Ovary (tissue), 9 donors: ENCODE results near the gene CLMN. TPM values are rescaled to one million over a fixed set of nuclear protein-coding genes. Genes with fewer than 3 reads are reported as not detected.
"Not testable (repeated sequence)": the region's sequence is repeated elsewhere in the genome, so short reads cannot be mapped to it uniquely, and the experiment has no call there.

Experiments
- DNase-seq, 5 donors: peaks; one replicate each; pipeline ENCODE4 v3.0.0-alpha.2; 2019 to 2020
- H3K27ac ChIP-seq, 2 donors: fragments of 200-600 bp; one replicate each; pipeline versions ENCODE4 v1.5.1 to v1.8.0; 2019 to 2022
- H3K27me3 ChIP-seq: fragments of 200-600 bp; one replicate; pipeline ENCODE4 v1.8.0; 2022
- H3K36me3 ChIP-seq: fragments of 200-600 bp; sonication (generic); one replicate; pipeline ENCODE4 v1.5.1; 2019
- H3K4me1 ChIP-seq: one replicate; pipeline ENCODE4 v1.8.1; 2013; ENCODE audit warnings: mild to moderate bottlenecking, moderate library complexity; ENCODE audit not compliant: insufficient read depth
- H3K4me3 ChIP-seq: fragments of 200-600 bp; sonication (generic); one replicate; pipeline ENCODE4 v1.5.1; 2017
- H3K9me3 ChIP-seq, 2 donors: fragments of 200-600 bp in 1 of 2; sonication (generic) in 1 of 2; one replicate each; pipeline versions ENCODE4 v1.5.1 to v1.8.1; 2013 to 2019; ENCODE audit warnings: mild to moderate bottlenecking in 1 of 2, moderate library complexity in 1 of 2
- CTCF ChIP-seq, 3 donors: fragments of 450-650 bp in 2 of 3; fragments of 200-600 bp in 1 of 3; IDR thresholded peaks; one replicate each; pipeline versions ENCODE4 v1.5.1 to v1.8.0; 2016 to 2022; ENCODE audit warnings: antibody characterized with exemption in 3 of 3, mild to moderate bottlenecking in 1 of 3
- EP300 ChIP-seq: sonication (generic); formaldehyde crosslinking; IDR thresholded peaks from one replicate; pipeline ENCODE4 v1.6.1; 2017; ENCODE audit warnings: antibody characterized with exemption
- POLR2A ChIP-seq: fragments of 450-650 bp; IDR thresholded peaks from one replicate; pipeline ENCODE4 v1.6.1; 2017; ENCODE audit warnings: antibody characterized with exemption, mild to moderate bottlenecking, moderate library complexity
- WGBS, 3 donors: extraction: QIAGEN DNeasy Blood & Tissue Kit in 1 of 3; methylation state at CpG; one replicate each; pipeline versions ENCODE4 v1.1.5 to v1.1.7; 2013 to 2017; 5-methylcytosine and 5-hydroxymethylcytosine counted together
- intact Hi-C, 4 donors: fragments of 100-400 bp; cut with DNase I; formaldehyde crosslinking; loops; one replicate each; pipeline versions ENCODE4 v1.11.0 to v1.15.1; 2022 to 2023
- polyA plus RNA-seq, 2 donors: library from polyadenylated mRNA; stranded (reverse); fragments of 200-250 nt in 1 of 2; fragments of 350-450 nt in 1 of 2; fragmentation: Illumina TruSeq in 1 of 2; extraction: RNeasy Lipid Tissue Mini Kit (QIAGEN cat#74804) in 1 of 2; gene quantifications; one replicate each; pipeline ENCODE4 v1.2.3, GENCODE V29; 2013 to 2014
- total RNA-seq, 7 donors: library from RNA; depleted of rRNA in 2 of 7; stranded (reverse); fragments of >200 nt in 2 of 7; fragmentation: NEBNext Ultra II Directional in 3 of 7; extraction: Animal tissue kit (Norgen Biotek cat#: 25700) in 3 of 7; gene quantifications; one replicate each; pipeline versions ENCODE4 v1.1.0 to v1.2.4, GENCODE V29; 2016 to 2023
- donor health status: DM: no; HTN: no; CAD: no; lungs with moderate emphysema.
- donor health status: DM: no; HTN: no; CAD: no.
- donor health status: Bipolar disorder and iron deficiency.
- donor health status: DM: yes; HTN: yes; CAD: no.
- donor health status: DM: no; HTN: no; CAD: no.
- donor health status: DM: yes; HTN: yes; CAD: no.

Gene CLMN
- total and polyA plus RNA-seq, 9 donors = 2.2 to 11.7 (median 6.5) TPM

- Histone ChIP-seq H3K27ac (no peak overlapping the region), H3K36me3 (no peaks in the 10 kb centered on the region), H3K4me1 (peaks cover 2% of the 10 kb centered on the region), H3K27me3 (no peaks in the 10 kb centered on the region), H3K9me3 (no peaks in the 10 kb centered on the region), H3K4me3 (no peak overlapping the region)
- intact Hi-C loops = loop anchor here in 1 of 4 donors (5.0 kb wide), 1 partner anchor 566 kb away; no protein-coding TSS in a partner anchor
- no peak for DNase-seq
- TF ChIP-seq EP300 (no peak), CTCF (IDR thresholded peaks at IDR 0.05) (no peak), POLR2A (no peak)
- 57 to 68% (median 58%) methylated on average over 6 of the region's 6 CpGs for WGBS, 3 donors
Observed at GRCh38 chr14:95183532-95184412, 135.9 kb downstream of the CLMN start.

- no peak overlapping the region for H3K27ac ChIP-seq
- H3K36me3 ChIP-seq = no peaks in the 10 kb centered on the region
- H3K27me3 ChIP-seq = no peaks in the 10 kb centered on the region
- TF ChIP-seq EP300 (no peak), CTCF (IDR thresholded peaks at IDR 0.05) (no peak), POLR2A (no peak)
- H3K4me1 ChIP-seq = peaks cover 2% of the 10 kb centered on the region
- no peak overlapping the region for H3K4me3 ChIP-seq
- H3K9me3 ChIP-seq = no peaks in the 10 kb centered on the region
- WGBS, 3 donors = 96% methylated on average over 1 of the region's 1 CpG
- intact Hi-C loops = loop anchor here in 1 of 4 donors (5.0 kb wide), 1 partner anchor 566 kb away; no protein-coding TSS in a partner anchor
- no peak for DNase-seq
Observed at GRCh38 chr14:95183082-95183481, 136.6 kb downstream of the CLMN start.

GRCh38 chr14:95182379-95182778, 137.3 kb downstream of the CLMN start:
- H3K36me3 ChIP-seq = no peaks in the 10 kb centered on the region
- TF ChIP-seq EP300 = no peak
- TF ChIP-seq CTCF (IDR thresholded peaks at IDR 0.05) = no peak
- no peak for TF ChIP-seq POLR2A
- whole genome bisulfite sequencing, 3 donors = 79 to 80% (median 80%) methylated on average over 8 of the region's 8 CpGs
- DNase-seq = no peak
- no peaks in the 10 kb centered on the region for H3K27me3 ChIP-seq
- peaks cover 2% of the 10 kb centered on the region for H3K4me1 ChIP-seq
- intact Hi-C loops = loop anchor here in 1 of 4 donors (5.0 kb wide), 1 partner anchor 565 kb away; no protein-coding TSS in a partner anchor
- peaks cover 0 to under 1% of the 10 kb centered on the region in 2 donors for H3K9me3 ChIP-seq
- H3K27ac ChIP-seq = no peak overlapping the region
- H3K4me3 ChIP-seq = no peak overlapping the region

- H3K27ac ChIP-seq = no peak overlapping the region
- H3K27me3 ChIP-seq = no peaks in the 10 kb centered on the region
- no peak for DNase-seq
- peaks cover 0 to 3% of the 10 kb centered on the region in 2 donors for H3K9me3 ChIP-seq
- H3K36me3 ChIP-seq = no peaks in the 10 kb centered on the region
- intact Hi-C loops = loop anchor here in 1 of 4 donors (5.0 kb wide), 1 partner anchor 564 kb away; no protein-coding TSS in a partner anchor
- TF ChIP-seq EP300 (no peak), POLR2A (no peak), CTCF (IDR thresholded peaks at IDR 0.05) (no peak)
- H3K4me1 ChIP-seq = peaks cover 2% of the 10 kb centered on the region
- no peak overlapping the region for H3K4me3 ChIP-seq
- WGBS, 3 donors = 78 to 79% (median 78%) methylated on average over 8 of the region's 8 CpGs
Observed at GRCh38 chr14:95180966-95181741, 138.6 kb downstream of the CLMN start.

- H3K4me1 ChIP-seq, H3K27ac ChIP-seq, intact Hi-C loops, H3K27me3 ChIP-seq, H3K36me3 ChIP-seq, H3K4me3 ChIP-seq, H3K9me3 ChIP-seq, DNase-seq: not testable (repeated sequence)
- WGBS, 3 donors = 93 to 99% (median 99%) methylated on average over 3 of the region's 3 CpGs
Observed at GRCh38 chr14:95175670-95176069, 144.0 kb downstream of the CLMN start.
